HG02588 (cell line): Measurements from ENCODE around the gene CSGALNACT2.
"Not testable (repeated sequence)": the region's sequence is repeated elsewhere in the genome, so short reads cannot be mapped to it uniquely, and the experiment has no call there.

Experiments
- ATAC-seq: cut with Tn5 transposase; IDR thresholded peaks from one replicate; pipeline ENCODE4 v1.9.1; 2021; ENCODE audit warnings: mild to moderate bottlenecking, moderate library complexity; ENCODE audit not compliant: unreplicated experiment

The CSGALNACT2 gene

GRCh38 chr10:43176271-43176670 is 38.0 kb downstream of the CSGALNACT2 start:
- no peak for ATAC-seq

GRCh38 chr10:43177595-43177994 is 39.4 kb downstream of the CSGALNACT2 start:
- no peak for ATAC-seq

- ATAC-seq = no peak
Measured at GRCh38 chr10:43181146-43181545, 42.9 kb downstream of the CSGALNACT2 start.

- not testable (repeated sequence) for ATAC-seq
Measured at GRCh38 chr10:43183764-43184163, 45.5 kb downstream of the CSGALNACT2 start.

GRCh38 chr10:43186150-43186549 is 47.9 kb downstream of the CSGALNACT2 start:
- no peak for ATAC-seq

- ATAC-seq = no peak
Measured at GRCh38 chr10:43187213-43187612, 49.0 kb downstream of the CSGALNACT2 start.

- no peak for ATAC-seq
Measured at GRCh38 chr10:43188702-43189101, 50.5 kb downstream of the CSGALNACT2 start.

GRCh38 chr10:43190289-43190688 is 52.0 kb downstream of the CSGALNACT2 start:
- ATAC-seq = no peak

GRCh38 chr10:43190775-43191174 is 52.5 kb downstream of the CSGALNACT2 start:
- no peak for ATAC-seq

GRCh38 chr10:43192884-43193283 is 54.6 kb downstream of the CSGALNACT2 start:
- ATAC-seq = no peak

GRCh38 chr10:43193496-43194080 is 55.3 kb downstream of the CSGALNACT2 start:
- no peak for ATAC-seq

- ATAC-seq = no peak
Measured at GRCh38 chr10:43194266-43194665, 56.0 kb downstream of the CSGALNACT2 start.

- ATAC-seq = no peak
Measured at GRCh38 chr10:43194859-43195258, 56.6 kb downstream of the CSGALNACT2 start.

- no peak for ATAC-seq
Measured at GRCh38 chr10:43195557-43195956, 57.3 kb downstream of the CSGALNACT2 start.

- no peak for ATAC-seq
Measured at GRCh38 chr10:43196131-43196980, 58.1 kb downstream of the CSGALNACT2 start.

- ATAC-seq = no peak
Measured at GRCh38 chr10:43196981-43197833, 59.0 kb downstream of the CSGALNACT2 start.

- no peak for ATAC-seq
Measured at GRCh38 chr10:43197834-43198681, 59.8 kb downstream of the CSGALNACT2 start.

- no peak for ATAC-seq
Measured at GRCh38 chr10:43198682-43199005, 60.4 kb downstream of the CSGALNACT2 start.

- ATAC-seq = no peak
Measured at GRCh38 chr10:43199088-43199683, 60.9 kb downstream of the CSGALNACT2 start.
